GM21723 (cell line): ENCODE data around the gene SP9.
"Not testable (repeated sequence)": the region's sequence is repeated elsewhere in the genome, so short reads cannot be mapped to it uniquely, and the experiment has no call there.

Experiments
- ATAC-seq: cut with Tn5 transposase; IDR thresholded peaks from one replicate; pipeline ENCODE4 v1.9.1; 2021; ENCODE audit warnings: mild to moderate bottlenecking, moderate library complexity; ENCODE audit not compliant: unreplicated experiment

Gene SP9

DNA sequence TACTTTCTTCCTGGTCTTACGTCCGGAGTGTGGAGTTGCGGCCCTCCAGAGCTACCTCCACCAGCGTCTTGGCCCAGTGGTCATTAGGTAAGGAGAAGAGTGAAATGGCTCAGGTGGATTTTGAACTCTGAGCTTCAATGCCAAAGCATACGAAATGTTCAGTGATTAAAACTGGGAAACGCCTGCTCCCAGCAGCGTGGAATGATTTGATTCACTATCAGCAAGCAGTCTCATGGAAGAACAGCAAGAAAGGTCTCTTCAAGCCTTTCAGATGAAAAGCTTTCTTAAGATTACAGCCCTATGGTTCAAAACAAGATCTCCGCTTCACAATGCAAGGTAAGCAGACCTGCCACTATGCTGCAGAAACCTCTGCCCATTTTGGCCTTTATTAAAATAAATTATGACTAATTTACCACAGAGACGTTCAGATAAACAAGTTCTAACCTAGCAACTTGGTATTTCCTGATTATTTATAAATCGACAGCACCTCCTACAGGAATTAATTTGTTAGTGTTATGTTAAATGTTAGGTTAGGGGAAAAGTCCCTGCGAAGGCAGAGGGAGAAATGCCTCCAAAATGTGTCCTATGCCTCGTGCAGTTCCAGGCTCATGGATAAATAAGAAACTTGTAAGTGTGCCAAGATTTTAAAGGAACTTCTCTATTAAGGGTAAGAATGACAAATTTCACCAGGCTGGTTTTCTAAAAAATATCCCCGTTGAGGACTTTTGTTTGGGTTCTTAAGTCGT is 10.1 kb downstream of the SP9 start:
- ATAC-seq, result no peak

- ATAC-seq, result no peak
Observed at GRCh38 chr2:174350018-174350417, 15.3 kb downstream of the SP9 start.

DNA sequence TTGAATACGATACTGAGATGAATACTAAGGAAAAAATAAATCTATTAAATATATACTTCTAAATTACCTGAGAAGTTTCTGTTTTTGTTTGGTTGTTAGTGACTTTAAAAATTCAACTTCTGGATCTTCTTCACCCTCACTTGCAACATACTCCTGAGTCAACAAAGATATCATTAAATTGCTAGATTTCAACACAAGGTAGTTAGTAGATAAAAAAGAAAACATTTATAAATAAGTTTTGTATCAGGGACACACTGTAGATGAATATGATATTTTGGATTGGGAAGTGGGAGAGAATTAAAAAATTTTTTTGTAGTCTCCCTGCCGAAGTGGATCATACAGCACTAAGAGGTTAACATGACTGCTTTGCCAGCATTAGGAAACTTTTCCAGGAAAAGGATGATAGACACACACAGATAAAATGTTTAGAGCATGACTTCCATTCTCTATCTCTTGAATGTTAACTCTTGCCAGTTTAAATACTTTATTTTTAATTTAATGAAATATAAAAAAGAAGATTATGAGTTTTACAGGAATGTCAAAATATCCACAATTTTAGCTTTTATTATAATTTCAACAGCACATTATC is 15.9 kb downstream of the SP9 start:
- ATAC-seq, result no peak

GRCh38 chr2:174353004-174353403 is 18.2 kb downstream of the SP9 start:
- no peak for ATAC-seq

DNA sequence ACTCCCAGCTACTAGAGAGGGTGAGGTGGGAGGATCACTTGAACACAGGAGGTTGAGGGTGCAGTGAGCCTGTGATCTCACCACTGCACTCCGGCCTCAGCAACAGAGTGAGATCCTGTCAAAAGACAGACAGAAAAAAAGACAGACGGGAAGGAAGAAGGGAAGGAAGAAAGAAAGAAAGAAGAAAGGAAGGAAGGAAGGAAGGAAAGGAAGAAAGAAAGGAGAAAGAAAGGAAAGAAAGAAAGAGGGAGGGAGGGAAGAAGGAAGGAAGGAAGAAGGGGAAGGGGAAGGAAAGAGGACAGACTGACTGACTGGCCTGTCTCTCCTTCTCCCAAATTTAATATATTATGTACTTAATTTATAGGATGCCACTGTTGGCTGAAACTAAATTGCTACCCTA is 21.6 kb downstream of the SP9 start:
- ATAC-seq, result no peak

DNA sequence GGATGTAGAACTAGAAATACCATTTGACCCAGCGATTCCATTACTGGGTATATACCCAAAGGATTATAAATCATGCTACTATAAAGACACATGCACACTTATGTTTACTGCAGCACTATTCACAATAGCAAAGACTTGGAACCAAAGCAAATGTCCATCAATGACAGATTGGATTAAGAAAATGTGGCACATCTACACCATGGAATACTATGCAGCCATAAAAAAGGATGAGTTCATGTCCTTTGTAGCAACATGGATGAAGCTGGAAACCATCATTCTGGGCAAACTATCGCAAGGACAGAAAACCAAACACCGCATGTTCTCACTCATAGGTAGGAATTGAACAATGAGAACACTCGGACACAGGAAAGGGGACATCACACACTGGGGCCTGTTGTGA is 24.9 kb downstream of the SP9 start:
- ATAC-seq, result not testable (repeated sequence)

DNA sequence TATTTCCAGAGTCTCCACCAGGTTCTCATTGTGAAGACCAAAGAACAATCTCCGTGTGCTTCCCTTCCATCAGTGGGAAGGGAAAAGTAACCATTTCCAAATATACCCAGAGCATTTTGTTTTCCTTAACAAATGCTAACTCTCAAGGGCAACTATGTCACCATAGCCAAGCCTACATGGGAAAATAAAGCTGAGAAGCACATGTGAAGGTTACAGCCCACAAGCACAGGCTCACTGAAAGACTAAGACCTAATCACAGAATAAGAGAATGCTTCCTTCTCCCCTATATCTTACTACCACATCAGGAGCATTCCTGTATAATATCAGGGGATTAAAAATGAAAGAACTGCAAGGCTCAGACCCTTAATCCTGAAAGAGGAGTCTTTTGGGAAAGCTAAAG is 28.2 kb downstream of the SP9 start:
- no peak for ATAC-seq

DNA sequence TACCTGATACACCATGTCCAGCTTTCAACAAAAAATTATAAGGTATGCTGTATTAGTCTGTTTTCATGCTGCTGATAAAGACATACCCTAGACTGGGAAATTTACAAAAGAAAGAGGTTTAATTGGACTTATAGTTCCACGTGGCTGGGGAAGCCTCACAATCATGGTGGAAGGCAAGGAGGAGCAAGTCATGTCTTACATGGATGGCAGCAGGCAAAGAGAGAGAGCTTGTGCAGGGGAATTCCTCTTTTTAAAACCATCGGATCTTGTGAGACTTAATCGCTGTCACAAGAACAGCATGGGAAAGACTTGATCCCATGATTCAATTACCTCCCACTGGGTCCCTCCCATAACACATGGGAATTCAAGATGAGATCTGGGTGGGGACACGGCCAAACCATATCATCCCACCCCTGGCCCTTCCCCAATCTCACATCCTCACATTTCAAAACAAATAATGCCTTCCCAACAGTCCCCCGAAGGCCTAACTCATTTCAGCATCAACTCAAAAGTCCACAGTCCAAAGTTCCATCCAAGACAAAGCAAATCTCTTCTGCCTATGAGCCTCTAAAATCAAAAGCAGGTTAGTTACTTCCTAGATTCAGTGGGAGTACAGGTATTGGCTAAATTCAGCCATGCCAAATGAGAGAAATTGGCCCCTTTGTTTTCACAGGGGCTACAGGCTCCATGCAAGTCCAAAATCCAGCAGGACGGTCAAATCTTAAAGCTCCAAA is 28.9 kb downstream of the SP9 start:
- not testable (repeated sequence) for ATAC-seq

DNA sequence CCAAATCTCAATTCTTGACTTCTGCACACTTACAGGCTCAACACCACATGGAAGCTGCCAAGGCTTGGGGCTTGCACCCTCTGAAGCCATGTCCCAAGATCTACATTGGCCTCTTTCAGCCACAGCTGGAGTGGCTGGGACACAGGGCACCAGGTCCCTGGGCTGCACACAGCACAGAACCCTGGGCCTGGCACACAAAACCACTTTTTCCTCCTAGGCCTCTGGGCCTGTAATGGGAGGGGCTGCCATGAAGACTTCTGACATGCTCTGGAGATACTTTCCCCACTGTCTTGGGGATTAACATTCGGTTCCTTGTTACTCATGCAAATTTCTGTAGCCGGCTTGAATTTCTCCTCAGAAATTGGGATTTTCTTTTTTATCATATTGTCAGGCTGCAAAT is 29.9 kb downstream of the SP9 start:
- no peak for ATAC-seq

DNA sequence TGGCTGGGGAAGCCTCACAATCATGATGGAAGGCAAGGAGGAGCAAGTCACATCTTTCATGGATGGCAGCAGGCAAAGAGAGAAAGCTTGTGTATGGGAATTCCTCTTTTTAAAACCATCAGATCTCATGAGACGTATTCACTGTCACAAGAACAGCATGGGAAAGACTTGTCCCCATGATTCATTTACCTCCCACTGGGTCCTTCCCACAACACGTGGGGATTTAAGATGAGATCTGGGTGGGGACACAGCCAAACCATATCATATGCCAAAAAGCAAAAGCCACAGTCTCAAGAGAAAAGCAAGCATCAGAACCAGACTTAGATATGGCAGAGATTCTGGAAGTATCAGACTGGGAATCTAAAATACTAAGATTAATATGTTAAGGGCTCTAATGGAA is 30.8 kb downstream of the SP9 start:
- no peak for ATAC-seq

DNA sequence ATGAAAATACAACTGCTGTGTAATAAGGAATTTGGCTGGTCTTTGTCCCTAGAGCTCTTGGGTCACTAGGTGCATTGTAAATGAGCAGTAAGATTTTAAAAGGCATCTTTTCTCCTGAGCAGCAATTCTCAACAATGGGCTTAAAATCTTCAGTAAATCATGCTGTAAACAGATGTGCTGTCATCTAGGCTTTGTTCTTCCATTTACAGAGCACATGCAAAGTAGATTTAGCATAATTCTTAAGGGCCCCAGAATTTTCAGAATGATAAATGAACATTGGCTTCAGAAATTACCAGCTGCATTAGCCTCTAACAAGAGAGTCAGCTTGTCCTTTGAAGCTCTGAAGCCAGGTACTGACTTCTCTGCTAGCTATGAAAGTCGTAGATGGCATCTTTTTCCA is 33.9 kb downstream of the SP9 start:
- ATAC-seq, result no peak

DNA sequence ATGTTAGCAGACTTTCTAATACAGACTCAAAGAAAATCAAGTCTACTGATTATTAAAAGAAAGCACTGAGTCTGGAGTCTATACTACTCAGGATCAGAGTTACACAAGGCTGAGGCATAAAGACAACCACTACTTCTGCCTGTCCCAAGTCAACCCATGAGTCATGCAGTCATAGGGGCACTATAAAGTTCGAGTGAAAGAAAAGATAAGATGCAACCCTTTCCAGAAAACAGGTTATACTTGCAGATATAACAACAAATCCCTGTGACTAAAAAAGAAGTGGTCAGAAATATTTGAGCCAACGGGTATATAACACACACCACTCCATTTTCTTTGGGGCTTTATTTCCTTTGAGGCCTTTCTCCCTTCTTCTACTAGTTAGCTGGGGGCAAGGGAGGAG is 42.2 kb downstream of the SP9 start:
- no peak for ATAC-seq

- no peak for ATAC-seq
Observed at GRCh38 chr2:174383796-174384195, 49.0 kb downstream of the SP9 start.

DNA sequence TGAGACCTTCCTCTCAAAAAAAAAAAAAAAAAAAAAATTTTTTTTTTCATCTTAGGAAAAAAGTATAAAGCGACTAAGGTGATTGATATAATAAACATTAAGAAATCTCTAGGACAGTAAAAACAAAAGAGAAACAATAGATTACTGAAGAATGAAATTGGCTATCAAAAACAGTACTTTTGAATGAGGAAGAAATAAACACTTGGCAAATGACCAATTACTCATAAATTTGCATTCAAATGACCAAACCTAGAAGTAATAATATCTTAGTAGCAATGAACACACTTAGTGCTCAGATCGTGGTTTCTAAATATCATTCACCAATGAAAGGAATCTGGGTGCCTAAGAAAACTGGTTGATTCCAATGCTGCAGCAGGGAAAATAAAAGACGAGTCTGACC is 50.4 kb downstream of the SP9 start:
- ATAC-seq, result no peak
